ENCODE measurements around the gene DPEP1. TPM values are rescaled to one million over a fixed set of nuclear protein-coding genes. Genes with fewer than 3 reads are reported as not detected.
"Not testable (repeated sequence)": the region's sequence is repeated elsewhere in the genome, so short reads cannot be mapped to it uniquely, and the experiment has no call there.

The DPEP1 gene
- under 0.01 TPM for total RNA-seq

DNA sequence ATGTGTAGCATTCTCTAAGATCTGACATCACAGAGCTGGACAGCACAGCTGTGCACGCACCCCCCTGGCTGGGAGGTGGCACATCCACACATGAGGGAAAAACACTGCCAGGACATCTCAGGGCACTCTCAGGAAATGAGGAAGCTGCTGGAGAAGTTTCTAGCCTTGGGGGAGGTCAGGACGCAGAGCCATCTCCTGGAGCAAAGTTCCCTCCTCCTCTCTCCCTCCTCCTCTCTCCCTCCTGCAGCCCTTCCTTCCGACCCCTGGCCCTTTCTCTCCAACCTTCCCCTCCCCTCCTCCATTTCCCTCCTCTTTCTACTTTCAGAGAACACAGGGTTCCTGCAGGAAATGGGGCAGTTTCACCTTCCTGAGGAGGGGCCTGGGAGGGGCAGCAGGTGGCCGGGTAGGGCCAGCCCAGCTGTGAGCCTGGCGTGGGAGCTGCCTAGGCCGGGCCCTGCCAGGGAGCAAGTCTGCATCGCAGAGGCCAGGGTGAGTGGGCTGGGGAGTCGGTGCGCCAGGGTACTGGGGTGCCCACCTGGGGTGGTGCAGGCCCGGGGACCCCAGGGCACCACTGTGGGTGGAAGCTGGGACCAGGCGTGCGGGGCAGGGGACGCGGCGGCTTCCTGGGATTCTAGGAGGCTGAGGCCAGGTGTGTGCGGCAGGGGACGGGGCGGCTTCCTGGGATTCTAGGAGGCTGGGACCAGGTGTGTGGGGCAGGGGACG, at the start of gene DPEP1:
TSS of gene DPEP1 (plus strand) at position 412 of the 723 bp plus-strand sequence. CDS start 16,769 bp downstream, outside the sequence.
- DNase-seq (ENCODE audit: low read depth in 2 of 3, low spot score in 2 of 3) = peak in 1 of 3 donors; percentile 27

DNA sequence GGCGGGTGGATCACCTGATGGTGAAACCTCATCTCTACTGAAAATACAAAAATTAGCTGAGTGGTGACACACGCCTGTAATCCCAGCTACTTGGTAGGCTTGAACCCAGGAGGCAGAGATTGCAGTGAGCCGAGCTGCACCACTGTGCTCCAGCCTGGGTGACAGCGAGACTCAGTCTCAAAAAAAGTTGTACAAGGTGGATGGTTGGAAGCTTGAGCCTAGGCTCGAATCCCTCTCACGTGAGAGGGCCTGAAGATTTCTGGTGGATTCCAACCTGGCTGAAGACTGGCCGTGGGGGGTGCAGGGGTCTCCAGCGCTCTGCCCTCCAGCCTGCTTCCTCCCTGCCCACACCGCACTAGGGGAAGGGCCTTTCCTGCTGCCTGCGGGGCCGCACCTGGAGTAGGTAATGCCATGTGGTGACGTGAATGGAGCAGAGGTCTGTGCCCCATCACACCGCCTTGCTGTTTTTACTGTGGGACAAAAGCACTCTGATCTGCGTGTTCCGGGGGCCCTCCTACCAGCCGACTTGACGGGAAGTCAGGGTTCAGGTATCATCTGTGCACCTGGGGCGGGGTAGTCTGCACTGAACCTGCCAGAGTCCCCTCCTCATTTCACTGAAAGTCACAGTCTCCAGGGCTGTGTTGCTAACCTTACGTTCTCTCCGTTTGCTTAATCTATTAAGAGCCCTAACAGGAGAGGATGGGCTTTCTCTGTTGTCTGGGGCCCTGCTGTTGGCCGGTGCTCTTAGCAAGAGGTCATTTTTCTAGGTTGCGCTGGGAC, 48.8 kb upstream of the DPEP1 start:
- DNase-seq (ENCODE audit: low read depth in 2 of 3, low spot score in 2 of 3) = no peak

DNA sequence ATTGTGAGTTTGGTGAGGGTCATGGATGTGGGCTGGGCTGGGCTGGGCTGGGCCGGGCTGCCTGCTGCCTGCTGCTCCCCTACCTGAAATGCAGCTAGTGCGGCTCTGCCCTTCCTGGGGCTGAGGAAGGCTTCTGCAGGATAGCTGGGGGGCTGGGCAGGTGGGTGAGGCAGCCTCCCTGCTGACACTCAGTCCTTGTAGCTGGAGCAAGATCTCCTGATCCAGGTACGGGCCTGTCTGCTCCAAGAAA, 48.3 kb upstream of the DPEP1 start:
- no peak for DNase-seq (ENCODE audit: low read depth in 2 of 3, low spot score in 2 of 3)

DNA sequence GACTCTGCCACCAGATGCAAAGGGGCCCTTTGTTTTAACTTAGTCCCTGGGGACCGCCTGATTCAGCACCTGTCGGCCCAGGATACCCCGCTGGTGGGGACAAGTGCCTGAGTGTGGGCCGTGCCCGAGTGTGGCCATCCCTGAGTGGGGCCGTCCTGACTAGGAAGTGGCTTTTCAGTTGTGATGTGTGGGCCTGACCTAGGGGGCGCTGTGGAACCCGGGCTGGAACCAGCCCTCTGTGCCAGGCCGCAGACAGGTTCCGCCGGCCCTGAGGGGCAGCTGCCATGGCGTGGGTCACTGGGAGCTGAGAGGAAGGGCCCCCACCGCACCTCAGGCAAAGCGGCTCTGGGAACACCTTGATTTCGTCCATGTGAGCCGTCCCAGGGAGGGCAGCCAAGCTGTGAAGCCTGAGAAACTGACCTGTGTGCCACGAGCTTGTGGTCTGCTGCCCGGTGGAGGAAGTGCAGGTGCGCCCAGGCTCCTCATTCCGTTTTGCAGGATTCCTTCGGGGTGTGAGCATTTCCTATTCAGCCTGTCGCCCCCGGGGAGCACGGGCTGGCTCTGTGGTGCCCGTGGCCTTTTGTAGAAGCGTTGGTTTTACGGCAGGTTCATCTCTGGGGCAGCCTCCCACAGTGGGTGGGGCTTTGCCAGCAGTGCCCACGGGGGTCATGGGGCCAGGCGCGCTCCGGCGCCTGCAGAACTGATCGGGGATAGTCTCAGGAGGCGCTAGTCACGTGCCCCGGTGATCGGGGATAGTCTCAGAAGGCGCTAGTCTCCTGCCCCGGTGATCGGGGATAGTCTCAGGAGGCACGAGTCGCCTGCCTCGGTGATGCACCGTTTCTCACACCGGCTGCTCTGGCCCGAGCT, 47.7 kb upstream of the DPEP1 start:
- peak in 2 of 3 donors; percentile 29 to 57 for DNase-seq (ENCODE audit: low read depth in 2 of 3, low spot score in 2 of 3)

DNA sequence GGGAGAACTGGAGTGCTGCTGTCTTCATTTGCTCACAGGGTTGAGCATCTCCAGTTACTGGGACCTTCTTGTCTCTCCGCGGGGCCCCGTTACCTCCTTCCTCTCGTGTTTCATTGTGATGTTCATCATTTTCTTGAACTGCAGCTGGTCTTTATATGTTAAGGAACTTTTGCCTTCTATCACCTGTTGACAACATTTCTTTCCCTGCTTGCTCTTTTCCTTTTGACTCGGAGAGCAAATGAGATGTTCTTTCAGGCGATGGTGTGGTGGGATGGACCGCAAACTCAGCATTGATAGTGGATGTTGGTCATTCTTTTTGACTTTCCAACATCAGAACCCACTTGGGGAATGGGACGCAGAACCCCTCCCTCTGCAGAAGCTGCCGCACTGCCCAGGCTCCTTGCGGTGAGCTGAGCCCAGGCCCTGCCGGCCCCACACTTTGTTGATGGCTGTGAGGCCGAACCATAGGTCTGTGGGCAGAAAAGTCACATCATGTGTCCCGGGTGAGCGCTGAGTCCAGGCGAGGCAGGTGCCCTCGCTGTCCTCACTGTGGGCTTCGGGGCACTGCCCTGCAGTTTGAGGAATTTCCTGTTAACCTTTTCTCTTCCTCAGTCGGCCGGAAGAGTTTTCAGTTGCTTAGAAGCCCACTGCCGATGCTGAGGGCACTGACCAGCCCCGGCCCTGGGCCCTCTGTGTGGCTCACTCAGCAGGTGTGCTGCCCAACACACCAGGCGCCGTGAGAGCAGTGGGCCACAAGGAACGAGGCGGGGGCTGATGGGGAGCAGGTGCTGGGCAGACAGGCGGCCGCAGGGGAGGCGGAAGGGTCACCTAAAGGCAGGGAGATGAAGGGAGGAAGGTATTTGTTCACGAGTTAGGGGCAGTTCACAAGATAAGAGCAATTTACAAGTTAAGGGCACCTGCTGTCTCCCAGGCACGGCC, 45.5 kb upstream of the DPEP1 start:
- no peak for DNase-seq (ENCODE audit: low read depth in 2 of 3, low spot score in 2 of 3)

DNA sequence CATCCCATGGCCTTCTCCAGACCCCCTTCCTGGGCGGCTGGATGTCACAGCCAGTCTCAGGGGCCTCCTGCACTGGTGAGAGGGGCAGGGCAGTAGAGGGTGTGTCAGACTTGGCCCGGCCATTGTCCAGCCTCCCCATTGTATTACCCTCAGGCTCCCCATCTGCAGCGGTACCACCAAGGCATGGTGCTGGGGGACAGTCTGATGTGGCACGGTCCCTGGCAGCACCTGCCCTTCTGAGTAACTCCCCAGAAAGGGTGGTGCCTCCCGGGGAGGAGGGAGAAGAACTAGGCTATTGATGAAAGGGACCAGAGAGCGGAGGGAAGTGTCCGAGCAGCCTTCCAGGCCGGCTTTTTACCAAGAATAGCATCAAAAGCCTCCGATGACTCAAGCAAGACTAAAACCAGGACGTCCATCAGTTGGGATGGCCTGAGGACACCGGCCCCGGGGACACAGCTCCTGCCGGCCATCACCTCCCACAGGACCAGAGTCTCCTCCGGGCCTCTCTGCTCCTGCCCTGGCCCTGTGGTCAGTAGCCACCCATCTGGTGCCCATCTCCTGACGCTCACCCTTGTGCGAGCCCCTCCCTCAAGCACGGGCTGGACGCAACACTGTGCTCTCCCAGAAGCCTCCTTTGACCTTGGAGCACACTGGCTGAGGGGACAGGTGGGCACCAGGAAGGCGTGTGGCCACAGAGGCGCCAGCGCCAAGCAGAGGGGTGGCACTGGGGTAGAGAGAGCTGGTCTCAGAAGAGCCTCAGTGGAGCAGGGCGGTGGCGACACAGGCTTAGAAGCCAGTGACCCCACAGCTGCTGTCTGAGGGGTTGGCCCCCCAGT, 43.7 kb upstream of the DPEP1 start:
- DNase-seq (ENCODE audit: low read depth in 2 of 3, low spot score in 2 of 3) = no peak

DNA sequence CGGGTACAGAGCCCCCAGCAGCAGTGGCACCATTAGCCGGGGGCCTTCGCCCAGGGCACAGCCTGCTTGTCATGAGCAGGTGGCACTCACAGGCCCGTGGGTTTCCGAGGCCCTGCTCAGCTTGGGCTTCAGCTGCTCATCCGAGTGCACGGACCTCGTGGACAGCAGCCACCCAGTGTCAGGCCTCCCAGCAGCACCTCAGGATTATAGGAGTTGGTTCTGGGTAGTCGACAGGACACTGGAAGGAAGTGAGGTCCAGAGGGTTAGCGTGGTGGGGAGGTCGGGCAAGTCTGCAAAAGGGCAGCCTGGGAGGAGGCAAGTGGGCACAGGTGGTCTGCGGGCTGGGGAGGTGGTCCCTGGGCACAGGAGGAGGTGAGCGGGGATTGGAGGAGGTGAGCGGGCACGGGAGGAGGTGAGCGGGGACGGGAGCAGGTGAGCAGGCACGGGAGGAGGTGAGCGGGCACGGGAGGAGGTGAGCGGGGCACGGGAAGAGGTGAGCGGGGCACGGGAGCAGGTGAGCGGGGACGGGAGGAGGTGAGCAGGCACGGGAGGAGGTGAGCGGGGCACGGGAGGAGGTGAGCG, 43.0 kb upstream of the DPEP1 start:
- no peak for DNase-seq (ENCODE audit: low read depth in 2 of 3, low spot score in 2 of 3)

DNA sequence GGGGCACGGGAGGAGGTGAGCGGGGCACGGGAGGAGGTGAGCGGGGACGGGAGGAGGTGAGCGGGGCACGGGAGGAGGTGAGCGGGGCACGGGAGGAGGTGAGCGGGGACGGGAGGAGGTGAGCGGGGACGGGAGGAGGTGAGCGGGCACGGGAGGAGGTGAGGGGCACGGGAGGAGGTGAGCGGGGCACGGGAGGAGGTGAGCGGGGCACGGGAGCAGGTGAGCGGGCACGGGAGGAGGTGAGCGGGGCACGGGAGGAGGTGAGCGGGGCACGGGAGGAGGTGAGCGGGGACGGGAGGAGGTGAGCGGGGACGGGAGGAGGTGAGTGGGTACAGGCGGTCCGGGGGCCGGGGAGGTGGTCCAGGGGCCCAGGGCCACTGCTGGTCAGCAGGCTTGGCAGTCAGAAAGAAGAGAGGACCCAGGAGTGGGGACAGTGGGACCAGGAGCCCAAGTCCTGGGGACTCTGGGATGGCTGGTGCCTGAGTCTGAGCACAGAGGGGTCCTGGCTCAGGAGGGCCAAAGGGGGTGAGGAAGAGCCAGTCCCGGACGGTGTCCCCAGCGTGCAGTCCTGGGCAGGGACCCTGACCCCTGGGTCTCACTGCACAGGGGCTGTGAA, 42.4 kb upstream of the DPEP1 start:
- not testable (repeated sequence) for DNase-seq (ENCODE audit: low read depth in 2 of 3, low spot score in 2 of 3)

DNA sequence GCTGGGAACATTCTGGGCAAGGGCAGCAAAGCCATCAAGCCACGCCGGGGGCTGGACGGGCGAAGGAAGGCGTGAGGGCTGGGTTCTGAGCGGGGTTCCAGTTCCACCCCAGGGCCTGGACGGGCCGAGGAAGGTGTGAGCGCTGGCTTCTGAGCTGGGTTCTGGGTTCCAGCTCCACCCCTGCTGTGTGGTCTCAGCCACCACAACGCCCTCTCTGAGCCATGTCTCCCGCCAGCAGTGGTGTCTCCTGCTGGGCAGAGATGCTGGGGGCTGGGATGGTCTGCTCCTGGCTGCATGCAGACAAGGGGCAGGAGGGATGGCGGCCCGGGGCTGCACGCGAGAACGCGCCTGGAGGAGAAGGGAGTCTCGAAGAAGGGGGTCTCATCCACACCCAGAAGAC, 41.8 kb upstream of the DPEP1 start:
- DNase-seq (ENCODE audit: low read depth in 2 of 3, low spot score in 2 of 3) = no peak

DNA sequence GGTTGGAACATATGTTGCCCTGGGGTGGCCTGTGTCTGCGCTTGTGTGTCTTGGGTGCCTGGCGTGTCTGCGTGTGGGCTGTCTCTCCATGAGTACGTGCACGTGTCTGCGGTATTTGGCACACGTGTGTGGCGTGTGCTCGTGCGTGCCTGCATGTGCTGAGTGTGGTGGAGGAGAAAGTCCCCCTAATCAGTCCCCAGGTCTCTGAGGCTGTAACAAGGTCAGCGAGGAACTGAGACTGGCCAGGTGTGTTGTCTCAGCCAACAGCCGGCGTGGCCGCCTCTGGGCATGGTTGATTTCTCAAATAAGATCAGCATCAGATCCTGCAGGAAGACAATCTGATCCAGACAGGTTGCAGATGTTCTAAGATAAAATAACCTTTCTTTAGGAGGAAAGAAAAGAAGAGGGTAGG, 41.4 kb upstream of the DPEP1 start:
- peak in 2 of 3 donors; percentile 39 to 70 for DNase-seq (ENCODE audit: low read depth in 2 of 3, low spot score in 2 of 3)

DNA sequence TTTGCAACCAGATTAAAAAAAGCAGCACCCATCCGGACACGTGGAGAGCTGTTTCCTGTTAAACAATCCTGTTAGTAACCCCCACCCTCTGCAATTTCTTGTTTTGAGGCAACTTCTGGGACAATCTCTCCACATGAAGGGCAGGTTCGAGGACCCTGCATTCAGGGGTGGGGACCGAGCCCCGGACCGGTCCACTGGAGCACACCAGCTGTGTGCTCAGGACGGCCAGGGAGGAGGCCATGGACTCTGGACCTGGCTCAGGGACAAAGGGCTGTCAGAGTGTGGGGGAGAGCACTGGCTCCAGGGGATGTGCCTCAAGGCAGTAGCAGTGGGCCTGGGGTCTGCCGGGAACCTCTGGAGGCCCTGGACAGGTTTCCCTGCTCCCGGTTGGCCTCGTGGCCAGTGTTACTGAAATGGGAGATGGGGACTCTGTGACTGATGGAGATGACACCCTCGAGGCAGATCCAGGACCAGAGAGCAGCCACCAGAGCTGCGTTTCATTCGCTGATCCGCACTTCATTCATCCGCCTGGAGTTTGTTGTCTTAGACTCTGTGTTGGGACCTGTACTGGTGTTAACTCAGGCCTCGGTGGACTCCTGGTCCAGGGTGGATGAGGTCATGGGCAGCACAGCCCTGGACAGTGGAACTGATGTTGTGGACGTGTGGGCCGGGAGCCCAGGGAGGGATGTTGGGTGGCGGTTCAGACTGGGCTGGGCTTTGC, 40.8 kb upstream of the DPEP1 start:
- DNase-seq (ENCODE audit: low read depth in 2 of 3, low spot score in 2 of 3) = no peak

DNA sequence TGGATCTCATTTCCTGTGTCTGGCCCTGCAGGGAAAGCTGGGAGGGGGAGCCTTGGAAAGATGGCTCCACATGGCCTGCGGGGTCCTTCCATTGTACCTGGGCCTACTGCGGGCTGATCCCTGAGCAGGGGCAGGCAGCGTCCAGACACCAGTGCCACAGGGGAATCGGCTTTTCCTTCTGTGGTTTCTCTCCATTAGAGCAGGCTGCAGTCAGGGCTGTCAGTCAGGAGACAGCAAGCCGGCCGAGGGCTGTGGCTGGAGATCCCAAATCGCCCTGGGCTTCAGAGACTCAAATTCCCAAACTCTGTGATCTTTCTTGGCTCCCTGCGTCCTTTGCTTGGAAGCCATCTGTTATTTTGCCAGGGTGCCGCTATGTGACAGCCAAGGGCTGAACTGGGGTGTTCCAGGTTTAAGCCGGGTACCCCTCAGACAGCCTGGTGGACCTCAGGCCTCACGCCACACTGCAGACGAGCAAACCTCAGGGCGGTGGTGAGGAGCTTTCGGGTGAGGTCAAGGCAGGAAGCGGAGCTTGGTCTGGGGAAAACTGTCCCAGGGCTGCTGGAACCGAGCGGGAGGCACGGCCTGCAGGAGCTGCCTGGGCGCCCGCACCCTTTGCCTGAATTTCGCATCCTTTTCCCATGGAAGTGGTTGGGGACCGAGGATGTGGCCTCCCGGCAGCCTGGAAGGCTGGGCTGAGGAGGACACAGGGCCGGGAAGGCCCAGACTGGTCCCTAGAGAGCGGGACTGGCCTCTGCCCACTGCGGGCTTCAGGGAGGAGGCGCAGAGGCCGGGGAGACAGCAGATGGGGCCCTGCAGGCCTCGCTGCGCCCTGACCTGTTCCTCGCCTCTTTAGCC, 39.4 kb upstream of the DPEP1 start:
- DNase-seq (ENCODE audit: low read depth in 2 of 3, low spot score in 2 of 3) = no peak

DNA sequence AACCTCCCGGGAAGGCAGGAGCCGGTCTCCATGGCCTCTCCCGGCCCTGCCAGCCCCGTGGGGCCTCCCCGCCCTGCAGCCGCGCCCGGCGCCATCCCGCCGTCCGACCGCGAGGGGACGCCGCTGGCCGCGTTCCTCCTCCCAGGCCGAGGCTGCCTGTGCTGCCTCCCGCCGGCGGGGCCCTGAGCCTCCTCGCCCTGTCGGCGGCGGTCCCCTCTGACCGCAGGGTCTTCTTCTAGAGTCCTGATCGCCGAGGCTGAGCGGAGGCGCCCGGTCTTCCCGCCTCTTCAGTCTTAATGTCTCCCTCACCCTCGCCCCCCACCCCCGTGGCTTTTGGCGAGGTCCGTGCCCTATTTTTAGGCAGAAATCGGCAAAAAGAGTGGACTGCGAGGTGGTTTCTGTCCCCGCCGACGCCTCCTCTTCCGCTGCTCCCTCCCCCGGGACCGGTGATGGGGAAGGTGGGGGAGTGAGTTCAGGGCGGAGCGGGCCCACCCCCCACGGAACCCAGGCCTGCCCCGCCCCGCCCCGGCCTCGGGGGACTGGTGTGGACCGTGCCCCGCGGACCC, 38.7 kb upstream of the DPEP1 start:
- DNase-seq (ENCODE audit: low read depth in 2 of 3, low spot score in 2 of 3) = peak in 2 of 3 donors; percentile 64 to 70

DNA sequence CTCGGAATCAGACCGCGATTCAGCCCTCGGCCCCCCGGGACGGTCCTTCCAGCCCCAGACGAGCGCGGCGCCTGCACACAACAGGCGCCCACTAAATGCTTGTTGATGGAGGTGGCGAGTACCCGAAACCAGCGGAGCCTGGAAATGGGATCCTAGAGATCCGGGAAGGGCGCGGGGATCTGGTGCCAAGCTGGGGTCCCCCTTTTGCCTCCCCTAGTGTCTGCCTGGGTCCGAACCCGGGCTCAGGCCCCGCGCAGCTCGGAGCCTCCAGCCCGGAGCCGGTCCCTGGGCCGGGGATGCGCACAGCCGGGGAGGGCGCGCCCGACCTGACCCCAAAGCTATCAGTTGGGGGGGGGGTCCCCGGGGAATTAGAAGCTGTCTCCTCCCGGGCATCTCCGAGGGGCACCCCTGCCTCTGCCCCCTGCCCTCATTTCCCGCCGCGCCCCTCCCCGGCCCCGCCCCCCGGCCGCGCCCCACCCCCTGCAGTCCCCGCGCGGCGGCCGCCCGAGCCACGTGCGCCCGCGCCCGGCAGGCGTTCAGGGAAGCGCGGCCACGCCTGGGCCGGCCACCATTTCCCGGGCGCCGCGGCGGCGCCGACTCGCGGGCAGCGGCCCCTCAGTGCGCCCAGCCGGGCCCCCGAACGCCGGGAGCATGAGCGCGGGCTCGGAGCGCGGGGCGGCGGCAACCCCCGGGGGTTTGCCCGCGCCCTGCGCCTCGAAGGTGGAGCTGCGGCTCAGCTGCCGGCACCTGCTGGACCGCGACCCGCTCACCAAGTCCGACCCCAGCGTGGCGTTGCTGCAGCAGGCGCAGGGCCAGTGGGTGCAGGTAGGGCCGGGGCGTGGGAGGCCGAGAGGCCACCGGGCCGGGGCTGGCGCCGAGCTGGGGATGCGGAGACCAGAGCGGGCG, 37.9 kb upstream of the DPEP1 start, which contains the start of gene CPNE7:
TSS of gene CPNE7 (plus strand) at position 512 of the 906 bp plus-strand sequence. CDS start at position 652, 140 bp downstream.
- DNase-seq (ENCODE audit: low read depth in 2 of 3, low spot score in 2 of 3) = no peak

All from hematopoietic multipotent progenitor cell (in vitro differentiated cells).